PC-9 (cell line): ENCODE results near the gene C16orf86.

Experiments
- EZH2 ChIP-seq: fragments of 200-600 bp; sonication (generic); IDR thresholded peaks from 2 replicates; pipeline ENCODE4 v1.8.0; 2017; ENCODE audit warnings: antibody characterized with exemption, low read depth
- TF ChIP-seq, protein P1 (sequence below): fragments of 200-600 bp; sonication (generic); conservative IDR thresholded peaks from 2 replicates; pipeline ENCODE4 v1.6.1; 2017; ENCODE audit warnings: mixed run types, antibody characterized with exemption, mild to moderate bottlenecking, moderate library complexity

DNA sequence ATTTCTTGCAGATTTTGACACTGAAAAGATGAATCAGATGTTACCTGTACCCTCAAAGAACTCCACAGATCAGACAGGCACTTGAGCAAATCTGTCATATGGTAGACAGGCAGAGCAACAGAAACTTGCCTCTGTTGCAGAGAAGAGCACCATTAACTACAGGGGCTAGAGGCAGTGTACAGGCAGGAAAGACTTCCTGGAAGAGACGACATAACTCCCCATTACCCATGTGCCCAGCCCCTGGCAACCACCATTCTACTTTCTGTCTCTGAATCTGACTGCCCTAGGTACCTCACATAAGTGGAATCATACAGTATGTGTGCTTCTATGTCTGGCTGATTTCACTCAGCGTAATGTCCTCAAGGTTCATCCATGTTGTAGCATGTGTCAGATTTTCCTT is 37.0 kb downstream of the C16orf86 start:
- TF ChIP-seq, protein P1, sequence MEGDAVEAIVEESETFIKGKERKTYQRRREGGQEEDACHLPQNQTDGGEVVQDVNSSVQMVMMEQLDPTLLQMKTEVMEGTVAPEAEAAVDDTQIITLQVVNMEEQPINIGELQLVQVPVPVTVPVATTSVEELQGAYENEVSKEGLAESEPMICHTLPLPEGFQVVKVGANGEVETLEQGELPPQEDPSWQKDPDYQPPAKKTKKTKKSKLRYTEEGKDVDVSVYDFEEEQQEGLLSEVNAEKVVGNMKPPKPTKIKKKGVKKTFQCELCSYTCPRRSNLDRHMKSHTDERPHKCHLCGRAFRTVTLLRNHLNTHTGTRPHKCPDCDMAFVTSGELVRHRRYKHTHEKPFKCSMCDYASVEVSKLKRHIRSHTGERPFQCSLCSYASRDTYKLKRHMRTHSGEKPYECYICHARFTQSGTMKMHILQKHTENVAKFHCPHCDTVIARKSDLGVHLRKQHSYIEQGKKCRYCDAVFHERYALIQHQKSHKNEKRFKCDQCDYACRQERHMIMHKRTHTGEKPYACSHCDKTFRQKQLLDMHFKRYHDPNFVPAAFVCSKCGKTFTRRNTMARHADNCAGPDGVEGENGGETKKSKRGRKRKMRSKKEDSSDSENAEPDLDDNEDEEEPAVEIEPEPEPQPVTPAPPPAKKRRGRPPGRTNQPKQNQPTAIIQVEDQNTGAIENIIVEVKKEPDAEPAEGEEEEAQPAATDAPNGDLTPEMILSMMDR: no peak
- no peak for TF ChIP-seq EZH2
